Peyer's patch (tissue), 4 donors: ENCODE data around the gene CSNK2B.

ENCODE experiments used
- POLR2A ChIP-seq, 2 donors: fragments of 450-650 bp; IDR thresholded peaks; one replicate each; pipeline ENCODE4 v1.5.1; 2017; ENCODE audit warnings: antibody characterized with exemption in 2 of 2, mild to moderate bottlenecking in 2 of 2, moderate library complexity in 2 of 2
- TF ChIP-seq, protein P1 (sequence below), 6 experiments: fragments of 450-650 bp in 4 of 6; fragments of 200-600 bp in 2 of 6; sonication (generic) in 1 of 6; IDR thresholded peaks; one replicate each; pipeline ENCODE4 v1.5.1; 2017 to 2019; ENCODE audit warnings: antibody characterized with exemption in 6 of 6, mild to moderate bottlenecking in 3 of 6, moderate library complexity in 1 of 6

GRCh38 chr6:31658983-31659648 lies 6.8 kb upstream of the CSNK2B start:
- TF ChIP-seq, protein P1, sequence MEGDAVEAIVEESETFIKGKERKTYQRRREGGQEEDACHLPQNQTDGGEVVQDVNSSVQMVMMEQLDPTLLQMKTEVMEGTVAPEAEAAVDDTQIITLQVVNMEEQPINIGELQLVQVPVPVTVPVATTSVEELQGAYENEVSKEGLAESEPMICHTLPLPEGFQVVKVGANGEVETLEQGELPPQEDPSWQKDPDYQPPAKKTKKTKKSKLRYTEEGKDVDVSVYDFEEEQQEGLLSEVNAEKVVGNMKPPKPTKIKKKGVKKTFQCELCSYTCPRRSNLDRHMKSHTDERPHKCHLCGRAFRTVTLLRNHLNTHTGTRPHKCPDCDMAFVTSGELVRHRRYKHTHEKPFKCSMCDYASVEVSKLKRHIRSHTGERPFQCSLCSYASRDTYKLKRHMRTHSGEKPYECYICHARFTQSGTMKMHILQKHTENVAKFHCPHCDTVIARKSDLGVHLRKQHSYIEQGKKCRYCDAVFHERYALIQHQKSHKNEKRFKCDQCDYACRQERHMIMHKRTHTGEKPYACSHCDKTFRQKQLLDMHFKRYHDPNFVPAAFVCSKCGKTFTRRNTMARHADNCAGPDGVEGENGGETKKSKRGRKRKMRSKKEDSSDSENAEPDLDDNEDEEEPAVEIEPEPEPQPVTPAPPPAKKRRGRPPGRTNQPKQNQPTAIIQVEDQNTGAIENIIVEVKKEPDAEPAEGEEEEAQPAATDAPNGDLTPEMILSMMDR (IDR thresholded peaks at IDR 0.05), result no peak
- TF ChIP-seq POLR2A (IDR thresholded peaks at IDR 0.05), result no peak
